Measurements from ENCODE around the gene CIP2A. TPM values are rescaled to one million over a fixed set of nuclear protein-coding genes. Genes with fewer than 3 reads are reported as not detected.

CIP2A gene
- total and polyA plus RNA-seq, 2 experiments from 2014 or later: 10.5 to 13.9 TPM

GRCh38 chr3:108569336-108569735, 19.9 kb downstream of the CIP2A start:
- in situ Hi-C loops (cut with MboI): loop anchor here (25.0 kb wide), 1 partner anchor 1332 kb away; no protein-coding TSS in a partner anchor

GRCh38 chr3:108566599-108566998, 22.6 kb downstream of the CIP2A start:
- Histone ChIP-seq H3K9ac (no peak overlapping the region), H3K4me2 (ENCODE audit: unreplicated experiment) (no peak overlapping the region), H3K9me3 (ENCODE audit: low read depth) (no peaks in the 10 kb centered on the region), H3K4me3 (no peak overlapping the region), H3K27me3 (replicated peaks; ENCODE audit: insufficient read depth) (no peaks in the 10 kb centered on the region), H2AFZ (no peak overlapping the region), H4K20me1 (ENCODE audit: insufficient read depth) (no peaks in the 10 kb centered on the region), H3K4me1 (ENCODE audit: insufficient read depth) (no peaks in the 10 kb centered on the region), H3K27ac (no peak overlapping the region), H3F3A (ENCODE audit: insufficient read depth) (no peaks in the 10 kb centered on the region), H3K36me3 (ENCODE audit: low read depth) (no peaks in the 10 kb centered on the region), H3K79me2 (ENCODE audit: insufficient read depth) (no peaks in the 10 kb centered on the region), H3K9me2 (ENCODE audit: insufficient read depth) (no peaks in the 10 kb centered on the region)
- DNase-seq: no peak
- in situ Hi-C loops (cut with MboI): loop anchor here (25.0 kb wide), 1 partner anchor 1329 kb away; no protein-coding TSS in a partner anchor
- 92 to 95% methylated on average over 1 of the region's 1 CpG for WGBS, 2 experiments (ENCODE audit: low coverage in 1 of 2, low lambda C conversion rate in 2 of 2, missing lambda C conversion rate in 2 of 2)
- TF ChIP-seq EZH2 (IDR thresholded peaks at IDR 0.05; ENCODE audit: insufficient read depth, poor library complexity, severe bottlenecking) (no peak), EZH2phosphoT487 (IDR thresholded peaks at IDR 0.05; ENCODE audit: insufficient read depth, low read depth) (no peak)

More at GRCh38 chr3:108569336-108569735, 19.9 kb downstream of the CIP2A start:
- Histone ChIP-seq H3K9me3 (ENCODE audit: low read depth) (no peaks in the 10 kb centered on the region), H3K4me2 (ENCODE audit: unreplicated experiment) (no peak overlapping the region), H4K20me1 (ENCODE audit: insufficient read depth) (no peaks in the 10 kb centered on the region), H3K4me1 (ENCODE audit: insufficient read depth) (no peaks in the 10 kb centered on the region), H3K4me3 (no peak overlapping the region), H3F3A (ENCODE audit: insufficient read depth) (no peaks in the 10 kb centered on the region), H3K79me2 (ENCODE audit: insufficient read depth) (no peaks in the 10 kb centered on the region), H2AFZ (no peak overlapping the region), H3K9me2 (ENCODE audit: insufficient read depth) (no peaks in the 10 kb centered on the region), H3K27me3 (replicated peaks; ENCODE audit: insufficient read depth) (no peaks in the 10 kb centered on the region), H3K36me3 (ENCODE audit: low read depth) (peaks cover 5% of the 10 kb centered on the region; the same call in 1 of the 2 replicates), H3K9ac (no peak overlapping the region), H3K27ac (no peak overlapping the region)
- WGBS, 2 experiments (ENCODE audit: low coverage in 1 of 2, low lambda C conversion rate in 2 of 2, missing lambda C conversion rate in 2 of 2): 97 to 99% methylated on average over 4 of the region's 4 CpGs
- no peak for DNase-seq
- TF ChIP-seq EZH2phosphoT487 (IDR thresholded peaks at IDR 0.05; ENCODE audit: insufficient read depth, low read depth) (no peak), EZH2 (IDR thresholded peaks at IDR 0.05; ENCODE audit: insufficient read depth, poor library complexity, severe bottlenecking) (no peak)

GRCh38 chr3:108565506-108565905, 23.7 kb downstream of the CIP2A start:
- TF ChIP-seq EZH2 (IDR thresholded peaks at IDR 0.05; ENCODE audit: insufficient read depth, poor library complexity, severe bottlenecking) (no peak), EZH2phosphoT487 (IDR thresholded peaks at IDR 0.05; ENCODE audit: insufficient read depth, low read depth) (no peak)
- Histone ChIP-seq H3K27ac (no peak overlapping the region), H3K9me3 (ENCODE audit: low read depth) (no peaks in the 10 kb centered on the region), H3K4me1 (ENCODE audit: insufficient read depth) (no peaks in the 10 kb centered on the region), H3K79me2 (ENCODE audit: insufficient read depth) (no peaks in the 10 kb centered on the region), H3K9ac (no peak overlapping the region), H3K36me3 (ENCODE audit: low read depth) (no peaks in the 10 kb centered on the region), H2AFZ (no peak overlapping the region), H3K9me2 (ENCODE audit: insufficient read depth) (no peaks in the 10 kb centered on the region), H4K20me1 (ENCODE audit: insufficient read depth) (no peaks in the 10 kb centered on the region), H3K27me3 (replicated peaks; ENCODE audit: insufficient read depth) (no peaks in the 10 kb centered on the region), H3K4me3 (no peak overlapping the region), H3K4me2 (ENCODE audit: unreplicated experiment) (no peak overlapping the region), H3F3A (ENCODE audit: insufficient read depth) (no peaks in the 10 kb centered on the region)
- in situ Hi-C loops (cut with MboI): loop anchor here (25.0 kb wide), 1 partner anchor 1328 kb away; no protein-coding TSS in a partner anchor
- 97% methylated on average over 3 of the region's 3 CpGs for WGBS, 2 experiments (ENCODE audit: low coverage in 1 of 2, low lambda C conversion rate in 2 of 2, missing lambda C conversion rate in 2 of 2)
- DNase-seq: no peak

- in situ Hi-C loops (cut with MboI): loop anchor here (25.0 kb wide), 1 partner anchor 1327 kb away; no protein-coding TSS in a partner anchor
- DNase-seq: peak; percentile 9
- no peak overlapping the region for H2AFZ ChIP-seq
Observed at GRCh38 chr3:108564564-108564963, 24.7 kb downstream of the CIP2A start.

GRCh38 chr3:108562565-108562964, 26.7 kb downstream of the CIP2A start:
- Histone ChIP-seq H3K27ac (no peak overlapping the region), H4K20me1 (ENCODE audit: insufficient read depth) (no peaks in the 10 kb centered on the region), H3K4me2 (ENCODE audit: unreplicated experiment) (no peak overlapping the region), H3F3A (ENCODE audit: insufficient read depth) (no peaks in the 10 kb centered on the region), H3K79me2 (ENCODE audit: insufficient read depth) (no peaks in the 10 kb centered on the region), H3K9me2 (ENCODE audit: insufficient read depth) (no peaks in the 10 kb centered on the region), H3K9ac (no peak overlapping the region), H3K36me3 (ENCODE audit: low read depth) (no peaks in the 10 kb centered on the region), H3K9me3 (ENCODE audit: low read depth) (no peaks in the 10 kb centered on the region), H3K4me1 (ENCODE audit: insufficient read depth) (no peaks in the 10 kb centered on the region), H2AFZ (no peak overlapping the region), H3K4me3 (no peak overlapping the region), H3K27me3 (replicated peaks; ENCODE audit: insufficient read depth) (no peaks in the 10 kb centered on the region)
- in situ Hi-C loops (cut with MboI): loop anchor here (25.0 kb wide), 1 partner anchor 1325 kb away; no protein-coding TSS in a partner anchor
- DNase-seq: no peak
- no peak for TF ChIP-seq EZH2 (IDR thresholded peaks at IDR 0.05; ENCODE audit: insufficient read depth, poor library complexity, severe bottlenecking)
- TF ChIP-seq EZH2phosphoT487 (IDR thresholded peaks at IDR 0.05; ENCODE audit: insufficient read depth, low read depth): no peak
- 96 to 99% methylated on average over 2 of the region's 2 CpGs for WGBS, 2 experiments (ENCODE audit: low coverage in 1 of 2, low lambda C conversion rate in 2 of 2, missing lambda C conversion rate in 2 of 2)

More at GRCh38 chr3:108564564-108564963, 24.7 kb downstream of the CIP2A start:
- Histone ChIP-seq H3K79me2 (ENCODE audit: insufficient read depth) (no peaks in the 10 kb centered on the region), H3K27ac (no peak overlapping the region), H4K20me1 (ENCODE audit: insufficient read depth) (no peaks in the 10 kb centered on the region), H3K9me2 (ENCODE audit: insufficient read depth) (no peaks in the 10 kb centered on the region), H3K4me2 (ENCODE audit: unreplicated experiment) (no peak overlapping the region), H3K9ac (no peak overlapping the region), H3K9me3 (ENCODE audit: low read depth) (no peaks in the 10 kb centered on the region), H3K27me3 (replicated peaks; ENCODE audit: insufficient read depth) (no peaks in the 10 kb centered on the region), H3K4me3 (no peak overlapping the region), H3K36me3 (ENCODE audit: low read depth) (no peaks in the 10 kb centered on the region), H3F3A (ENCODE audit: insufficient read depth) (no peaks in the 10 kb centered on the region), H3K4me1 (ENCODE audit: insufficient read depth) (no peaks in the 10 kb centered on the region)
- no peak for TF ChIP-seq EZH2phosphoT487 (IDR thresholded peaks at IDR 0.05; ENCODE audit: insufficient read depth, low read depth)
